Measurements from ENCODE around the gene PRKAR1B.
"Not testable (repeated sequence)": the region's sequence is repeated elsewhere in the genome, so short reads cannot be mapped to it uniquely, and the experiment has no call there.

- TF ChIP-seq CTCF (conservative IDR thresholded peaks at IDR 0.05 in 1 of 2, IDR thresholded peaks at IDR 0.05 in 1 of 2; ENCODE audit: extremely low read depth in 1 of 2, insufficient read depth in 1 of 2, low read depth in 1 of 2, low read length in 2 of 2); EZH2 (IDR thresholded peaks at IDR 0.05; ENCODE audit: borderline replicate concordance, low read length): not testable (repeated sequence)
These were observed 25.2 kb upstream of the PRKAR1B start for GRCh38 chr7:752256-752655.

Data from mammary epithelial cell (primary cell).